Fibroblast of lung (primary cell): Measurements from ENCODE around the gene ZFAND5. TPM values are rescaled to one million over a fixed set of nuclear protein-coding genes. Genes with fewer than 3 reads are reported as not detected.

Source experiments
- DNase-seq, 2 donors: peaks; one replicate each; pipeline versions ENCODE4 v3.0.0 to v3.0.0-alpha.2; 2010; ENCODE audit warnings: low read depth in 2 of 2
- H2AFZ ChIP-seq: 2 replicates; pipeline ENCODE4 v1.5.1; 2012; ENCODE audit warnings: low read length, control low read depth, inconsistent platforms
- H3K27ac ChIP-seq: 2 replicates; pipeline ENCODE4 v1.5.1; 2011; ENCODE audit warnings: low read length, control low read depth; ENCODE audit not compliant: insufficient read depth
- H3K27me3 ChIP-seq: 2 replicates; pipeline ENCODE4 v1.5.1; 2011; ENCODE audit warnings: mild to moderate bottlenecking, low read length; ENCODE audit not compliant: control insufficient read depth, insufficient read depth
- H3K36me3 ChIP-seq: 2 replicates; pipeline ENCODE4 v1.5.1; 2011; ENCODE audit warnings: low read length; ENCODE audit not compliant: control insufficient read depth, insufficient read depth
- H3K4me1 ChIP-seq: 2 replicates; pipeline ENCODE4 v1.5.1; 2011; ENCODE audit warnings: low read length; ENCODE audit not compliant: control insufficient read depth, insufficient read depth; ENCODE audit errors: extremely low read depth
- H3K4me2 ChIP-seq: 2 replicates; pipeline ENCODE4 v1.5.1; 2011; ENCODE audit warnings: low read length, control low read depth; ENCODE audit not compliant: insufficient read depth; ENCODE audit errors: extremely low read depth
- H3K4me3 ChIP-seq, 4 experiments: fragments of 200-600 bp in 1 of 4; sonication (generic) in 1 of 4; replicated peaks in 1 of 4; 2 replicates each; pipeline ENCODE4 v1.5.1; 2011 to 2016; ENCODE audit warnings: low read length in 4 of 4, low read depth in 3 of 4, mild to moderate bottlenecking in 3 of 4, control low read depth in 2 of 4, inconsistent platforms in 1 of 4, mixed read lengths in 1 of 4; ENCODE audit not compliant: insufficient read depth in 1 of 4; ENCODE audit errors: control extremely low read depth in 1 of 4
- H3K79me2 ChIP-seq: 2 replicates; pipeline ENCODE4 v1.5.1; 2012; ENCODE audit warnings: mild to moderate bottlenecking, low read length, inconsistent platforms; ENCODE audit not compliant: control insufficient read depth, insufficient read depth
- H3K9ac ChIP-seq: 2 replicates; pipeline ENCODE4 v1.5.1; 2011; ENCODE audit warnings: mild to moderate bottlenecking, low read length, control low read depth; ENCODE audit not compliant: insufficient read depth
- H3K9me3 ChIP-seq: 2 replicates; pipeline ENCODE4 v1.5.1; 2012; ENCODE audit warnings: low read depth, low read length; ENCODE audit not compliant: control insufficient read depth, insufficient read depth
- H4K20me1 ChIP-seq: 2 replicates; pipeline ENCODE4 v1.5.1; 2011; ENCODE audit warnings: low read length; ENCODE audit not compliant: control insufficient read depth, insufficient read depth; ENCODE audit errors: extremely low read depth
- CTCF ChIP-seq, 2 donors: IDR thresholded peaks in 1 of 2; conservative IDR thresholded peaks in 1 of 2; 1 replicate in 1 of 2; 2 replicates in 1 of 2; pipeline ENCODE4 v1.5.1; 2011 to 2012; ENCODE audit warnings: low read length in 2 of 2, control low read depth in 1 of 2, inconsistent platforms in 1 of 2, low read depth in 1 of 2, mild to moderate bottlenecking in 1 of 2
- EZH2 ChIP-seq: IDR thresholded peaks from 2 replicates; pipeline ENCODE4 v1.5.1; 2012; ENCODE audit warnings: low read length, control low read depth, mild to moderate bottlenecking; ENCODE audit errors: missing control alignments
- polyA plus RNA-seq, 2 donors: library from polyadenylated mRNA; depleted of rRNA in 1 of 2; stranded (reverse) in 1 of 2; unstranded in 1 of 2; fragments of >200 nt; gene quantifications; 2 replicates each; pipeline ENCODE4 v1.2.1, GENCODE V29; 2011 to 2012; ENCODE audit warnings: missing spikeins in 1 of 2
- total RNA-seq: library from RNA; depleted of rRNA; stranded (reverse); fragments of >200 nt; gene quantifications from 2 replicates; pipeline ENCODE4 v1.2.1, GENCODE V29; 2014

ZFAND5 gene
- total and polyA plus RNA-seq, 2 donors (not counting 1 experiment from before 2014, with no cell fraction given), result 153 to 159 TPM

GRCh38 chr9:72349911-72350310 lies 15.1 kb downstream of the ZFAND5 start:
- no peak overlapping the region for H3K9ac ChIP-seq
- no peaks in the 10 kb centered on the region for H4K20me1 ChIP-seq
- TF ChIP-seq EZH2 (no peak), CTCF (conservative IDR thresholded peaks at IDR 0.05 in 1 of 2, IDR thresholded peaks at IDR 0.05 in 1 of 2; ENCODE audit: low read depth in 1 of 2, low read length in 2 of 2) (no peak)
- no peak overlapping the region for H3K4me2 ChIP-seq
- H3K27me3 ChIP-seq, result no peaks in the 10 kb centered on the region
- H3K4me1 ChIP-seq, result no peaks in the 10 kb centered on the region
- H3K4me3 ChIP-seq, result no peak overlapping the region
- H3K9me3 ChIP-seq, result no peaks in the 10 kb centered on the region
- H3K27ac ChIP-seq, result no peak overlapping the region
- peaks cover 4% of the 10 kb centered on the region for H3K36me3 ChIP-seq
- H2AFZ ChIP-seq, result no peak overlapping the region
- DNase-seq, result no peak
- no peaks in the 10 kb centered on the region for H3K79me2 ChIP-seq

GRCh38 chr9:72349240-72349639 lies 15.8 kb downstream of the ZFAND5 start:
- Histone ChIP-seq H3K9ac (no peak overlapping the region), H4K20me1 (no peaks in the 10 kb centered on the region), H3K4me2 (no peak overlapping the region), H3K4me3 (no peak overlapping the region), H3K27me3 (no peaks in the 10 kb centered on the region), H3K79me2 (no peaks in the 10 kb centered on the region), H3K4me1 (no peaks in the 10 kb centered on the region), H2AFZ (no peak overlapping the region), H3K27ac (no peak overlapping the region), H3K36me3 (peaks cover 4% of the 10 kb centered on the region), H3K9me3 (no peaks in the 10 kb centered on the region)
- TF ChIP-seq CTCF (conservative IDR thresholded peaks at IDR 0.05 in 1 of 2, IDR thresholded peaks at IDR 0.05 in 1 of 2; ENCODE audit: low read depth in 1 of 2, low read length in 2 of 2) (no peak), EZH2 (no peak)
- no peak for DNase-seq

- H3K4me1 ChIP-seq, result no peaks in the 10 kb centered on the region
- H3K79me2 ChIP-seq, result no peaks in the 10 kb centered on the region
- no peak overlapping the region for H3K27ac ChIP-seq
- no peak for DNase-seq
- H3K4me2 ChIP-seq, result no peak overlapping the region
- TF ChIP-seq CTCF (conservative IDR thresholded peaks at IDR 0.05 in 1 of 2, IDR thresholded peaks at IDR 0.05 in 1 of 2; ENCODE audit: low read depth in 1 of 2, low read length in 2 of 2) (no peak), EZH2 (no peak)
- H2AFZ ChIP-seq, result no peak overlapping the region
- H3K9ac ChIP-seq, result no peak overlapping the region
- peaks cover 1% of the 10 kb centered on the region for H3K36me3 ChIP-seq
- H3K4me3 ChIP-seq, result no peak overlapping the region
- no peaks in the 10 kb centered on the region for H3K9me3 ChIP-seq
- no peaks in the 10 kb centered on the region for H3K27me3 ChIP-seq
- no peaks in the 10 kb centered on the region for H4K20me1 ChIP-seq
These were observed 18.7 kb downstream of the ZFAND5 start for GRCh38 chr9:72346333-72346732.
